Measurements from ENCODE around the gene IL23R.

DNA sequence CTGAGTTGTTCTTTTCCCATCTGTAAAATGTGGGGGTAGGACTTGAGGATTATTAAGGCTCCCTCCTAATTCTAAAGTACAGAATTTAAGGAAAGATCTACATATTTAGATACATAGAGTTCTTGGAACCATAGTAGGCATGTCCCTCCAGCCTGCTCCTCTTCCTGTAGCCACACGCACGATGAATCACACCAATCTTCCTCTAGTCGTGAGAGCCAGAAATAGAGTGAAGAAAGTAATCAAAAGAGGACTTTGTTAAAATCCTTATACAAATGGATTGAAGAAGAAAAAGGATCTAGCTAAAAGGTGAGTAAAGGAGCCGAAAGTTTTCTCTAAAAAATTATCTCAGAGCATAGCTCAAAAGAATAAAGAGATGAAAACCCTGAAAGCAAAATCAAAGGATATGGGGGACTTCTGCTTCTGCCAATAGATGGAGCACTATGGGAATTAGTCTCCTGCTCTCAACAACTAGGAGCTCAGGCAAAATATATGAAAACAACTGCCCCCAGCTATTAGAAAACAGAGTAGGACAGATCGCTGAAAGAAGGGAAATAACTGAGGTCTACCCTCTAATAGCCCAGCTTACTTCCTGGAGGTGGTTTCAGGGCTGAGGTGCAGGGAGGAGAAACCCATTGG, 40.0 kb upstream of the IL23R start:
- TF ChIP-seq CTCF (IDR thresholded peaks at IDR 0.05 in 8 of 11, conservative IDR thresholded peaks at IDR 0.05 in 3 of 11) (no peak), POLR2A (IDR thresholded peaks at IDR 0.05) (no peak), POLR2AphosphoS5 (IDR thresholded peaks at IDR 0.05) (no peak)

Measured in spleen (tissue), 7 donors.